Left renal pelvis (tissue), 4 donors: ENCODE measurements around the gene NAV1. TPM values are rescaled to one million over a fixed set of nuclear protein-coding genes. Genes with fewer than 3 reads are reported as not detected.

Source experiments
- DNase-seq, 4 donors: peaks; one replicate each; pipeline ENCODE4 v3.0.0-alpha.2; 2013; ENCODE audit warnings: low read depth in 4 of 4, low spot score in 3 of 4
- polyA plus RNA-seq, 4 donors: library from polyadenylated mRNA; unstranded; fragments of 120-200 nt; gene quantifications; one replicate each; pipeline ENCODE4 v1.2.1, GENCODE V29; 2013; ENCODE audit not compliant: insufficient read length in 4 of 4

Gene NAV1
- polyA plus RNA-seq, 4 donors = 17.4 to 22.2 (median 19.9) TPM

DNA sequence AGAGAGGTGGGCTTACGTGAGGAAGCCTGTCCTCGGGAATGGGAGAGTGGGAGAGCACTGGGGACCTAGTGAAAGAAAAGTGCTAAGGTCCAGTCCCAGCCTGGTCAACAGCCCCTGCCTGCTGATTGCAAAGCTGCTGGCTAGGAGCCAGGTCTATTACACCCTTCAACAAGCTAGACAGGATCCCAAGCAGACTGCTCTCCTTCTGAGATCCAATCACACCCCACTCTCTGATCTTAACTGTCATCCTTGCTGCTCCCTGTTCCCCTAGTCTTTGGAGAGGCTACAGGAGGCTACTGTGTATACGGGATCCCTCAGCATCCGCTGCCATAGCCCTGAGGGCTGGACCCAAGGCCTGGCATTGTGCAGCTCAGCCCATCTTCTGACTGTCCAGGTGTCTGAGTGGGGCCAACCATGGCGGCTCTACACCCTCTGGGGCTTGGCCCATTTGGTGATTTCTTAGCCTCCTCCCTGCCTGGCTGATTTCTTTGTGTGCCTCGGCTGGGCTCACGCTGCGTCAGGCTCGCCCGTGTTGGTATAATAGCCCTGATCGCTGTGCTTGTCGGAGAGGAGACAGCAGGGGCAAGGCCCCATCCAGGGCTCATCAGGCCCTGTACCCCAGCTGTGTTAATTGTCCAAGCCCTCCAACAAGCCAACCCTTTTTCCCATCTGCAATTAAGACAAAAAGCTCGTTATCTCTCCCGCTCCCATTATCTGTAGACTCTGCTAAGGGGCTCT, 43.9 kb downstream of the NAV1 start:
- no peak for DNase-seq

DNA sequence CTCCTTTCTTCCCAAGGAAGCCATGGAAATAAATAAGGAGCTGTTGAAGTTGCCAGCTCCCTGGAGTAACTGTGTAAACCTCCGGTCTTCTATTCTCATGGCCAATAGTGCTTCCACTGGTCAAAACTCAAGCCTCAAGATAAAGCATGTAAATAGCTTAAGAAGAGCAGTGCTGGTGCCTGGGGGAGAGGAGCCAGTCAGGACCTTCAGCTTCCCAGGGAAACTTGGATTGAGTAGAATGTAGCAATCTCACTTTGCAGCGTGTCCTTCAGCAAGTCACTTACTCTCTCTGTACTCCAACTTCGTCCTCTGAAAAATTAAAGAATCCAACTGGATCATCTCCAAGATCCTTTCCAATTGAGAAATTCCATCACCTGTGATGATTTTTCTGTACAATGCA, 44.7 kb downstream of the NAV1 start:
- DNase-seq = no peak

- peak; percentile 39 to 52 (median 46) for DNase-seq
Observed at GRCh38 chr1:201584471-201585092, 45.7 kb downstream of the NAV1 start.

DNA sequence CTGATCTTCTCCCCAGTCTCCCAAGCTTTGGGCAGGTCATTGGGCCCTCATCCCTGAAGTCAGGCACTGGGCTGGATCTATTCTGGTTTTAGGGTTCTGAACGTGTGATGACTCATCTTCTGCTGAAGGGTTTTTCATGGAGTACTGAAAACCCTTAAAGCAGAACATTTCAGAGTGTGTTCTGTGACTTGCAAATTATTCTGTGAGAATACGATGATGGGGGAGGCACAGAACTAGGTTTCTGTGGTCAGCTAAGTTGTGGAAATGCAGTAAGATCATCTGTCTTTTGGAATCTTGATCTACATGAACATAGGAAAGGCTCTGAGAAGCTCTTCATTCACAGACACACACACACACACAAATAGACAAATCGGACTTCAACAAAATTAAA, 46.2 kb downstream of the NAV1 start:
- no peak for DNase-seq

DNA sequence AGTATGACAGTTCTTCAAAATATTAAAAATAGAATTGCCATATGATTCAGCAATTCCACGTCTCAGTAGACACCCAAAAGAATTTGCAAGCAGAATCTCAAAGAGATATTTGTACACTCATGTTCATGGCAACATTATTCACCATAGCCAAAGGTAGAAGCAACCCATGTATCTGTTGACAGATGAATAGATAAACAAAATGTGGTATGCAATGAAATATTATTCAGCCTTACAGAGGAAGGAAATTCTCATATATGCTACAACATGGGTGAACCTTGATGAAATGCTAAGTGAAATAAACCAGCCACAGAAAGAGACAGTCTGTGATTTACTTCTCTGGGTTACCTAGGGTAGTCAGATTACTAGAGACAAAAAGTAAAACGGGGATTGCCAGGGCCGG, 47.0 kb downstream of the NAV1 start:
- no peak for DNase-seq

DNA sequence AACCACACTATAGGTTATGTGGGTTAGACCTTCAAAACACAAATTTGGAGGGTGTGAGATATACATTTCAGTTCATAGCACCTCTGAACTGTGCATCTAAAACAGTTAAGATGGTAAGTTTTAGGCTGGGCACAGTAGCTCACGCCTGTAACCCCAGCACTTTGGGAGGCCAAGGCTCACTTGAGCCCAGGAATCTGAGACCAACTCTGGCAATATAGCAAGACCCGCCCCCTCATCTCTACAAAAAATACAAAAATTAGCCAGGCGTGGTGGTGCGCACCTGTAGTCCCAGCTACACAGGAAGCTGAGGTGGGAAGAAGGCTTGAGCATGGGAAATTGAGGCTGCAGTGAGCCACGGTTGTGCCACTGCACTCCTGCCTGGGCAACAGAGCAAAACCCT, 47.9 kb downstream of the NAV1 start:
- DNase-seq = no peak

GRCh38 chr1:201587729-201588128, 48.8 kb downstream of the NAV1 start:
- DNase-seq = no peak

Other genes starting within 250 kb of the NAV1 start
- gene TNNT2, start 161.4 kb upstream of the NAV1 start, polyA plus RNA-seq = 10 to 100 TPM; 18.9 to 66.5 (median 56.1) TPM
- 10 to 100 TPM in 3 of 4 donors, under 1 TPM in 1; 0.60 to 38.6 (median 29.7) TPM for gene LAD1, start 139.8 kb upstream of the NAV1 start, polyA plus RNA-seq
- 10 to 100 TPM in 3 of 4 donors, 1 to 10 TPM in 1; 4.2 to 64.8 (median 54.2) TPM for gene TNNI1, start 117.4 kb upstream of the NAV1 start, polyA plus RNA-seq
- 10 to 100 TPM in 3 of 4 donors, 1 to 10 TPM in 1; 9.2 to 36.1 (median 13.6) TPM for gene PHLDA3, start 69.9 kb upstream of the NAV1 start, polyA plus RNA-seq
- gene CSRP1, start 32.0 kb upstream of the NAV1 start, polyA plus RNA-seq = 100 to 1,000 TPM; 137 to 415 (median 143) TPM